ENCODE data around the gene SLC16A1. TPM values are rescaled to one million over a fixed set of nuclear protein-coding genes. Genes with fewer than 3 reads are reported as not detected.

The SLC16A1 gene
- total RNA-seq, 2 donors from 2014 or later, result 22.3 to 39.1 TPM

DNA sequence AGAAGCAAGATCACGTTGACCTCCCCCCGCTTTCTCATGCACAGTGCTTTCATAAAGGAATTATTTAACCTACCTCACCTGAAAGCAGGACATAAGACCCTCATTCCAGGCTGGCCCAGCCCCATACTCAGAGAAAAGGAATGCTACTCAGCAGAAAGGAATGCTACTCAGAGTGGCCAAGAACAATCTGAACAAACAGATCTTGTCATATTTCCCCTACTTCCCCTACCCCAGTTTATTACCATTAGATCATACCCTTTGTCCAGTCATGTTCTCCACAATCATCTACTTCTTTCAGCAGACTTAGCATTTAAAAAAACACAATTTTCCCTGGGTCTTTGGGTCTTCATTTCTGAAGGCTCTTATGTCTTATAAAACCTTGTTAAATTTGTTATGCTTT, 89.8 kb downstream of the SLC16A1 start:
- Histone ChIP-seq H3K4me1 (ENCODE audit: control insufficient read depth in 1 of 2, low read depth in 2 of 2) (no peaks in the 10 kb centered on the region), H3K27ac (no peak overlapping the region), H3K4me3 (no peak overlapping the region), H3K36me3 (no peaks in the 10 kb centered on the region), H3K9me3 (no peaks in the 10 kb centered on the region), H3K27me3 (replicated peaks; ENCODE audit: insufficient read depth) (no peaks in the 10 kb centered on the region)
- no peak for ATAC-seq (ENCODE audit: insufficient number of reproducible peaks, low FRiP score, low read depth)
- no peak for DNase-seq (ENCODE audit: low spot score)
- TF ChIP-seq, protein P1, sequence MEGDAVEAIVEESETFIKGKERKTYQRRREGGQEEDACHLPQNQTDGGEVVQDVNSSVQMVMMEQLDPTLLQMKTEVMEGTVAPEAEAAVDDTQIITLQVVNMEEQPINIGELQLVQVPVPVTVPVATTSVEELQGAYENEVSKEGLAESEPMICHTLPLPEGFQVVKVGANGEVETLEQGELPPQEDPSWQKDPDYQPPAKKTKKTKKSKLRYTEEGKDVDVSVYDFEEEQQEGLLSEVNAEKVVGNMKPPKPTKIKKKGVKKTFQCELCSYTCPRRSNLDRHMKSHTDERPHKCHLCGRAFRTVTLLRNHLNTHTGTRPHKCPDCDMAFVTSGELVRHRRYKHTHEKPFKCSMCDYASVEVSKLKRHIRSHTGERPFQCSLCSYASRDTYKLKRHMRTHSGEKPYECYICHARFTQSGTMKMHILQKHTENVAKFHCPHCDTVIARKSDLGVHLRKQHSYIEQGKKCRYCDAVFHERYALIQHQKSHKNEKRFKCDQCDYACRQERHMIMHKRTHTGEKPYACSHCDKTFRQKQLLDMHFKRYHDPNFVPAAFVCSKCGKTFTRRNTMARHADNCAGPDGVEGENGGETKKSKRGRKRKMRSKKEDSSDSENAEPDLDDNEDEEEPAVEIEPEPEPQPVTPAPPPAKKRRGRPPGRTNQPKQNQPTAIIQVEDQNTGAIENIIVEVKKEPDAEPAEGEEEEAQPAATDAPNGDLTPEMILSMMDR (IDR thresholded peaks at IDR 0.05), result no peak

DNA sequence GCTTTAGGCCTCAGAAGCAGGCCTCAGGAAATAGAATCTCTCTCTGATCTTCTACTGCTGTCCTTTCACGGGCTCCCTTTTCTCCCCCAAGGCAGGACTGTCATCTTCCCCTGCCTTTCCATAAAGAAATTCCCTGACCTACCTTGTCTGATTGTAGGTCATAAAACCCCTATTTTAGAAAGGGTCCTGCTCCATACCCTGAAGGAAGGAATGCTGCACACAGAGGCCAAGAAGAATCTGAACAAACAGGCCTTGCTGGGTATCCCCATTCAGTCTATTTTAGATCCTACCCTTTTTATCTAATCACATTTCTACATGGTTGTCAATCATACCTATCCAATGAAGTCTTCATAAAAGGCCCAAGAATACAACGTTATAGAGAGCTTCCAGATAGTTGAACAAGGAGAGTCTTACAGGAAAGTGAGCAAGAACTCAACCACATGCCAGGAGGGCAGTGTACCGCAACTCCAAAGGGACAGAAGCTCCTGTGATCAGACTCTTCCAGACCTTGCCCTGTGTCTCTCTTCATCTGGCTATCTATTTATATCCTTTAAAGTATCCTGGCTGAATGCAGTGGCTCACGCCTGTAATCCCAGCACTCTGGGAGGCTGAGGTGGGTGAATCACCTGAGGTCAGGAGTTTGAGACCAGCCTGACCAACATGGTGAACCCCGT, 93.1 kb downstream of the SLC16A1 start:
- Histone ChIP-seq H3K27me3 (replicated peaks; ENCODE audit: insufficient read depth) (no peaks in the 10 kb centered on the region), H3K4me1 (ENCODE audit: control insufficient read depth in 1 of 2, low read depth in 2 of 2) (no peaks in the 10 kb centered on the region), H3K27ac (no peak overlapping the region), H3K36me3 (no peaks in the 10 kb centered on the region), H3K9me3 (no peaks in the 10 kb centered on the region), H3K4me3 (no peak overlapping the region)
- TF ChIP-seq, protein P1 (IDR thresholded peaks at IDR 0.05), result no peak
- DNase-seq (ENCODE audit: low spot score) (no peak), ATAC-seq (ENCODE audit: insufficient number of reproducible peaks, low FRiP score, low read depth) (no peak)

Other genes starting within 250 kb of the SLC16A1 start
- gene RHOC, start 249.1 kb downstream of the SLC16A1 start, total RNA-seq, result 100 to 1,000 TPM; 297 to 378 TPM
- gene PPM1J, start 240.9 kb downstream of the SLC16A1 start, total RNA-seq, result 1 to 10 TPM; 2.3 to 2.7 TPM
- gene LRIG2, start 117.0 kb upstream of the SLC16A1 start, total RNA-seq, result 10 to 100 TPM; 13.4 to 44.7 TPM

All from thoracic aorta (tissue), 2 donors.